GM12878 (cell line): ENCODE data around the gene ASAP2. TPM values are rescaled to one million over a fixed set of nuclear protein-coding genes. Genes with fewer than 3 reads are reported as not detected.

Experiments used
- ATAC-seq: fragments of 200-7000 bp; cut with Tn5 transposase; 3 replicates; pipeline ENCODE4 v1.9.1; 2020; ENCODE audit warnings: mild to moderate bottlenecking, moderate library complexity
- BruUV-seq: library from RNA; stranded (reverse); fragments of 400-500 nt; replicated peaks from 2 replicates; lab custom pipeline; 2021; lab: Mats Ljungman, UMichigan
- CTCF ChIA-PET: fragments of 300-600 bp; sonication (Branson Sonifier 250); formaldehyde crosslinking; extraction: SDS; loops from one replicate; lab custom pipeline; 2021; ENCODE audit warnings: inconsistent platforms; lab: Yijun Ruan, JAX
- POLR2A ChIA-PET: fragments of 350-600 bp; formaldehyde crosslinking; extraction: SDS; loops from one replicate; lab custom pipeline; 2021; ENCODE audit warnings: inconsistent platforms; lab: Charles Lee
- RAD21 ChIA-PET: fragments of 300-600 bp; sonication (Branson Sonifier 250); formaldehyde crosslinking; loops from one replicate; lab custom pipeline; 2023; ENCODE audit warnings: antibody characterized with exemption; ENCODE audit not compliant: unreplicated experiment; lab: Charles Lee
- SMC1A ChIA-PET: fragments of 300-600 bp; sonication (Branson Sonifier 250); formaldehyde crosslinking; loops from one replicate; lab custom pipeline; 2023; ENCODE audit not compliant: unreplicated experiment, uncharacterized antibody; lab: Charles Lee
- DNase-seq: peaks from one replicate; pipeline ENCODE4 v3.0.0-alpha.2; 2011; ENCODE audit warnings: low read depth, low spot score
- FAIRE-seq: peaks from 3 replicates; lab custom pipeline; 2011; peaks lifted over from hg19 to GRCh38; lab: Jason Lieb, UNC
- H2AFZ ChIP-seq: 2 replicates; pipeline ENCODE4 v1.6.0; 2011; ENCODE audit warnings: low read depth, low read length, control low read depth; ENCODE audit not compliant: control insufficient read depth
- H3K27ac ChIP-seq: 2 replicates; pipeline ENCODE4 v1.5.1; 2011; ENCODE audit warnings: control low read depth; ENCODE audit not compliant: control insufficient read depth, insufficient read depth
- H3K27me3 ChIP-seq, 2 experiments: replicated peaks in 1 of 2; 2 replicates each; pipeline versions ENCODE4 v1.6.0 to v1.6.1; 2011; ENCODE audit warnings: low read length in 1 of 2; ENCODE audit not compliant: control insufficient read depth in 2 of 2, insufficient read depth in 2 of 2
- H3K36me3 ChIP-seq, 2 experiments: 2 replicates each; pipeline ENCODE4 v1.5.1; 2011; ENCODE audit warnings: low read length in 1 of 2; ENCODE audit not compliant: control insufficient read depth in 2 of 2, insufficient read depth in 2 of 2
- H3K4me1 ChIP-seq: 2 replicates; pipeline ENCODE4 v1.6.1; 2011; ENCODE audit warnings: mild to moderate bottlenecking, low read length, moderate library complexity, mixed read lengths; ENCODE audit not compliant: control insufficient read depth, insufficient read depth
- H3K4me2 ChIP-seq: 2 replicates; pipeline ENCODE4 v1.6.0; 2011; ENCODE audit warnings: control low read depth; ENCODE audit not compliant: control insufficient read depth, insufficient read depth
- H3K4me3 ChIP-seq: fragments of 200-600 bp; sonication (generic); 2 replicates; pipeline ENCODE4 v1.5.1; 2016
- H3K79me2 ChIP-seq: 2 replicates; pipeline ENCODE4 v1.6.0; 2011; ENCODE audit warnings: low read length; ENCODE audit not compliant: control insufficient read depth, insufficient read depth
- H3K9ac ChIP-seq: 2 replicates; pipeline ENCODE4 v1.8.0; 2011; ENCODE audit warnings: low read length, control low read depth, mixed read lengths; ENCODE audit not compliant: control insufficient read depth, insufficient read depth
- H3K9me3 ChIP-seq: replicated peaks from 3 replicates; pipeline ENCODE4 v1.5.1; 2011; ENCODE audit warnings: mild to moderate bottlenecking, low read length; ENCODE audit not compliant: control insufficient read depth, insufficient read depth
- H4K20me1 ChIP-seq: 2 replicates; pipeline ENCODE4 v1.6.0; 2011; ENCODE audit not compliant: control insufficient read depth, insufficient read depth
- MAX ChIP-seq: IDR thresholded peaks from 2 replicates; pipeline ENCODE4 v1.6.1; 2012; ENCODE audit warnings: low read depth, low read length, improper control_type of control experiment
- MEF2B ChIP-seq: fragments of 450-650 bp; IDR thresholded peaks from 2 replicates; pipeline ENCODE4 v1.6.1; 2018; ENCODE audit warnings: mild to moderate bottlenecking, moderate library complexity; ENCODE audit not compliant: partially characterized antibody, poor library complexity, severe bottlenecking
- PKNOX1 ChIP-seq: fragments of 450-650 bp; IDR thresholded peaks from 2 replicates; pipeline ENCODE4 v1.6.1; 2016; ENCODE audit warnings: mild to moderate bottlenecking
- RUNX3 ChIP-seq: IDR thresholded peaks from 2 replicates; pipeline ENCODE4 v1.6.1; 2012; ENCODE audit warnings: low read length, inconsistent platforms
- ZNF384 ChIP-seq: IDR thresholded peaks from 2 replicates; pipeline ENCODE4 v1.6.1; 2012; ENCODE audit warnings: low read depth, mild to moderate bottlenecking, low read length, improper control_type of control experiment, borderline replicate concordance
- WGBS: methylation state at CpG from one replicate; pipeline ENCODE4 v1.1.6; 2016; ENCODE audit warnings: low lambda C conversion rate; ENCODE audit not compliant: insufficient replicate concordance, insufficient coverage; ENCODE audit errors: missing lambda C conversion rate; 5-methylcytosine and 5-hydroxymethylcytosine counted together
- in situ Hi-C: fragments of 300-500 bp; cut with MboI; formaldehyde crosslinking; loops from 9 replicates; pipeline ENCODE4 v1.14.3; 2018; ENCODE audit warnings: mixed read lengths
- intact Hi-C: fragments of 100-400 bp; cut with micrococcal nuclease; formaldehyde crosslinking; loops from one replicate; pipeline ENCODE4 v1.14.2; 2022; ENCODE audit not compliant: unreplicated experiment
- polyA plus RNA-seq, 11 experiments: library from polyadenylated mRNA; depleted of rRNA in 4 of 11; unstranded in 6 of 11; stranded (reverse) in 5 of 11; fragments of >200 nt; fragmentation: Nextera tagmentation in 4 of 11; fragmentation: Illumina TruSeq in 1 of 11; extraction: Ambion mirVana in 4 of 11; extraction: Trizol in 1 of 11; gene quantifications; 1 replicate in 1 of 11; 2 replicates in 10 of 11; pipeline versions ENCODE4 v1.2.1 to v1.2.3, GENCODE V29; 2011 to 2016; ENCODE audit warnings: inconsistent platforms in 2 of 11, missing spikeins in 2 of 11, low read depth in 1 of 11
- total RNA-seq, 4 experiments: library from RNA; depleted of rRNA in 3 of 4; stranded (reverse); fragments of >200 nt in 3 of 4; fragmentation: Illumina TruSeq in 1 of 4; extraction: Trizol in 1 of 4; gene quantifications; 2 replicates each; pipeline versions ENCODE4 v1.2.1 to v1.2.3, GENCODE V29; 2013 to 2021
- TF ChIP-seq, protein P1 (sequence below): fragments of 450-650 bp; IDR thresholded peaks from 2 replicates; pipeline ENCODE4 v1.6.1; 2016; ENCODE audit warnings: mild to moderate bottlenecking, moderate library complexity, borderline replicate concordance
- TF ChIP-seq, protein P2 (sequence below): fragments of 450-650 bp; IDR thresholded peaks from 2 replicates; pipeline ENCODE4 v1.6.1; 2017; ENCODE audit warnings: mild to moderate bottlenecking, low read depth, inconsistent platforms; ENCODE audit not compliant: poor library complexity, severe bottlenecking

ASAP2 gene
- total and polyA plus RNA-seq, 10 of the 15 experiments (the other 5 are each of a cell fraction or from before 2014, with no cell fraction given), result 0.05 to 0.27 (median 0.07) TPM; not detected in 4

DNA sequence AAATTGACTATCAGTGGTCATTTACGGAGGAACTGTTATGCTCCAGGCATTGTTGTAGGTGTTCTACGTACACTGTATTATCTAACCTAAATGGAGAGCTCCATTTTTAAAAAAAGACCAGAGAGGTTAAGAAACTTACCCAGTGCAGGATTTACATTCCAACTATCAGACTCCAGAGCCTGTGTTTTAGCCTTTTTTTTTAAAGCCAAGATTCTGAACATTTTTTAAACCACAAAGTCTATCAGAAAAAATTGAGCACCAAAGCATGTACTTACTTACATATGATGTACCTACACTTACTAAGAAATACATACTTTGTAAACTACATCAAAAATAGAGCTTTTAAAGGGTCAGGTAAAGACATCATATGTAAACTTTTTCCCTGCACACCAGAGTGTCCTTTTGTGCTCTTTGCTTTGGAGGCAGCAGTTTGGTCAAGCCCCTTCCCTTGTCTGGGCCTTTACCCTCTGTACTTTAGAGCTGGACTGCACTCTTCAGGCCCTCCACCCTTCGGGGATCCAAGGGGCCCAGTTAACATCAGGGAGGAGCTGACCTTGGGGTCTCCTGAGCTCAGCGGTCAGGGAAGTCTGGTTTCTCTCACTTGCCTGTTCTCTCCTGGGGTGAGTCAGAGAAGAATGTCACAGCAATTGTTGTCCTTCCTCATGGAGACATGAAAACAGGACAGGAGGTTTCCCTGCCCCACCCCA is 158.3 kb downstream of the ASAP2 start (continued):
- TF ChIP-seq, protein P1, sequence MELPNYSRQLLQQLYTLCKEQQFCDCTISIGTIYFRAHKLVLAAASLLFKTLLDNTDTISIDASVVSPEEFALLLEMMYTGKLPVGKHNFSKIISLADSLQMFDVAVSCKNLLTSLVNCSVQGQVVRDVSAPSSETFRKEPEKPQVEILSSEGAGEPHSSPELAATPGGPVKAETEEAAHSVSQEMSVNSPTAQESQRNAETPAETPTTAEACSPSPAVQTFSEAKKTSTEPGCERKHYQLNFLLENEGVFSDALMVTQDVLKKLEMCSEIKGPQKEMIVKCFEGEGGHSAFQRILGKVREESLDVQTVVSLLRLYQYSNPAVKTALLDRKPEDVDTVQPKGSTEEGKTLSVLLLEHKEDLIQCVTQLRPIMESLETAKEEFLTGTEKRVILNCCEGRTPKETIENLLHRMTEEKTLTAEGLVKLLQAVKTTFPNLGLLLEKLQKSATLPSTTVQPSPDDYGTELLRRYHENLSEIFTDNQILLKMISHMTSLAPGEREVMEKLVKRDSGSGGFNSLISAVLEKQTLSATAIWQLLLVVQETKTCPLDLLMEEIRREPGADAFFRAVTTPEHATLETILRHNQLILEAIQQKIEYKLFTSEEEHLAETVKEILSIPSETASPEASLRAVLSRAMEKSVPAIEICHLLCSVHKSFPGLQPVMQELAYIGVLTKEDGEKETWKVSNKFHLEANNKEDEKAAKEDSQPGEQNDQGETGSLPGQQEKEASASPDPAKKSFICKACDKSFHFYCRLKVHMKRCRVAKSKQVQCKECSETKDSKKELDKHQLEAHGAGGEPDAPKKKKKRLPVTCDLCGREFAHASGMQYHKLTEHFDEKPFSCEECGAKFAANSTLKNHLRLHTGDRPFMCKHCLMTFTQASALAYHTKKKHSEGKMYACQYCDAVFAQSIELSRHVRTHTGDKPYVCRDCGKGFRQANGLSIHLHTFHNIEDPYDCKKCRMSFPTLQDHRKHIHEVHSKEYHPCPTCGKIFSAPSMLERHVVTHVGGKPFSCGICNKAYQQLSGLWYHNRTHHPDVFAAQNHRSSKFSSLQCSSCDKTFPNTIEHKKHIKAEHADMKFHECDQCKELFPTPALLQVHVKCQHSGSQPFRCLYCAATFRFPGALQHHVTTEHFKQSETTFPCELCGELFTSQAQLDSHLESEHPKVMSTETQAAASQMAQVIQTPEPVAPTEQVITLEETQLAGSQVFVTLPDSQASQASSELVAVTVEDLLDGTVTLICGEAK, result no peak
- no peak for TF ChIP-seq ZNF384

- RAD21 ChIA-PET, result no interaction called here
- no peaks in the 10 kb centered on the region for H3K4me1 ChIP-seq
- no peak overlapping the region for H3K4me2 ChIP-seq
- CTCF ChIA-PET, result no interaction called here
- in situ Hi-C loops (no loop called here), intact Hi-C loops (no loop called here)
- BruUV-seq, result no TSS peak
- no peak overlapping the region for H3K9ac ChIP-seq
- SMC1A ChIA-PET, result interaction anchor here (1.0 kb wide), 1 partner anchor 30 kb away, joined by 3 read pairs; no protein-coding TSS in a partner anchor
- ATAC-seq (no peak), FAIRE-seq (no peak), DNase-seq (no peak)
- no peaks in the 10 kb centered on the region for H3K79me2 ChIP-seq
- no peaks in the 10 kb centered on the region for H3K36me3 ChIP-seq
- no peak overlapping the region for H3K4me3 ChIP-seq
- H2AFZ ChIP-seq, result no peak overlapping the region
- H3K27me3 ChIP-seq, result peaks cover 3% of the 10 kb centered on the region in 2 experiments; a peak in 3 of 4 replicates
- 23% methylated on average over 8 of the region's 8 CpGs for WGBS
- TF ChIP-seq RUNX3 (no peak), PKNOX1 (no peak), MEF2B (no peak), MAX (no peak)
- TF ChIP-seq, protein P2, sequence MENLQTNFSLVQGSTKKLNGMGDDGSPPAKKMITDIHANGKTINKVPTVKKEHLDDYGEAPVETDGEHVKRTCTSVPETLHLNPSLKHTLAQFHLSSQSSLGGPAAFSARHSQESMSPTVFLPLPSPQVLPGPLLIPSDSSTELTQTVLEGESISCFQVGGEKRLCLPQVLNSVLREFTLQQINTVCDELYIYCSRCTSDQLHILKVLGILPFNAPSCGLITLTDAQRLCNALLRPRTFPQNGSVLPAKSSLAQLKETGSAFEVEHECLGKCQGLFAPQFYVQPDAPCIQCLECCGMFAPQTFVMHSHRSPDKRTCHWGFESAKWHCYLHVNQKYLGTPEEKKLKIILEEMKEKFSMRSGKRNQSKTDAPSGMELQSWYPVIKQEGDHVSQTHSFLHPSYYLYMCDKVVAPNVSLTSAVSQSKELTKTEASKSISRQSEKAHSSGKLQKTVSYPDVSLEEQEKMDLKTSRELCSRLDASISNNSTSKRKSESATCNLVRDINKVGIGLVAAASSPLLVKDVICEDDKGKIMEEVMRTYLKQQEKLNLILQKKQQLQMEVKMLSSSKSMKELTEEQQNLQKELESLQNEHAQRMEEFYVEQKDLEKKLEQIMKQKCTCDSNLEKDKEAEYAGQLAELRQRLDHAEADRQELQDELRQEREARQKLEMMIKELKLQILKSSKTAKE, result no peak
- TF ChIP-seq, all 136 proteins: peak for 0
- POLR2A ChIA-PET, result no interaction called here
- no peaks in the 10 kb centered on the region for H3K9me3 ChIP-seq
- H4K20me1 ChIP-seq, result no peaks in the 10 kb centered on the region
- no peak overlapping the region for H3K27ac ChIP-seq
These were observed 158.9 kb downstream of the ASAP2 start for GRCh38 chr2:9365498-9366019.
